ENCODE data around the gene DPPA5.
"Not testable (repeated sequence)": the region's sequence is repeated elsewhere in the genome, so short reads cannot be mapped to it uniquely, and the experiment has no call there.

DPPA5 gene

GRCh38 chr6:73303773-73304172 is 50.3 kb downstream of the DPPA5 start:
- DNase-seq (ENCODE audit: low read depth in 2 of 2, low spot score in 1 of 2), result not testable (repeated sequence)
